Calu3 (cell line): Measurements from ENCODE around the gene SLC7A6OS. TPM values are rescaled to one million over a fixed set of nuclear protein-coding genes. Genes with fewer than 3 reads are reported as not detected.

Experiments used
- BruUV-seq: library from RNA; stranded (reverse); fragments of 400-500 nt; replicated peaks from 2 replicates; lab custom pipeline; 2021; lab: Mats Ljungman, UMichigan
- CTCF ChIA-PET: fragments of 300-600 bp; sonication (Branson Sonifier 250); formaldehyde crosslinking; loops from one replicate; lab custom pipeline; 2022; ENCODE audit warnings: antibody characterized with exemption; lab: Charles Lee
- DNase-seq: peaks from one replicate; pipeline ENCODE4 v3.0.0; 2022
- H3K27ac Mint-ChIP-seq: one replicate; pipeline ENCODE4 v1.8.0; 2022; ENCODE audit warnings: mixed read lengths; ENCODE audit not compliant: unreplicated experiment
- H3K27me3 Mint-ChIP-seq: one replicate; pipeline ENCODE4 v1.8.0; 2022; ENCODE audit warnings: mixed read lengths; ENCODE audit not compliant: unreplicated experiment
- H3K36me3 Mint-ChIP-seq: one replicate; pipeline ENCODE4 v1.8.0; 2022; ENCODE audit warnings: mild to moderate bottlenecking, moderate library complexity, mixed read lengths; ENCODE audit not compliant: insufficient read depth, unreplicated experiment
- H3K4me1 Mint-ChIP-seq: one replicate; pipeline ENCODE4 v1.8.0; 2022; ENCODE audit warnings: mild to moderate bottlenecking, low read depth, mixed read lengths; ENCODE audit not compliant: unreplicated experiment
- H3K4me3 Mint-ChIP-seq: one replicate; pipeline ENCODE4 v1.8.0; 2022; ENCODE audit warnings: mild to moderate bottlenecking, low read depth, moderate library complexity, mixed read lengths; ENCODE audit not compliant: unreplicated experiment
- H3K9me3 Mint-ChIP-seq: one replicate; pipeline ENCODE4 v1.8.0; 2022; ENCODE audit warnings: low read depth, mixed read lengths; ENCODE audit not compliant: unreplicated experiment
- CTCF ChIP-seq: fragments of 200-600 bp; IDR thresholded peaks from one replicate; pipeline ENCODE4 v1.8.0; 2022; ENCODE audit warnings: antibody characterized with exemption; ENCODE audit not compliant: unreplicated experiment
- intact Hi-C: fragments of 100-400 bp; cut with micrococcal nuclease; formaldehyde crosslinking; loops from one replicate; pipeline ENCODE4 v1.10.0; 2022; ENCODE audit not compliant: unreplicated experiment
- total RNA-seq: library from RNA; stranded (reverse); gene quantifications from 2 replicates; pipeline ENCODE4 v1.2.3, GENCODE V29; 2022

The SLC7A6OS gene
- total RNA-seq, 1 experiment from 2014 or later = 28.4 TPM

DNA sequence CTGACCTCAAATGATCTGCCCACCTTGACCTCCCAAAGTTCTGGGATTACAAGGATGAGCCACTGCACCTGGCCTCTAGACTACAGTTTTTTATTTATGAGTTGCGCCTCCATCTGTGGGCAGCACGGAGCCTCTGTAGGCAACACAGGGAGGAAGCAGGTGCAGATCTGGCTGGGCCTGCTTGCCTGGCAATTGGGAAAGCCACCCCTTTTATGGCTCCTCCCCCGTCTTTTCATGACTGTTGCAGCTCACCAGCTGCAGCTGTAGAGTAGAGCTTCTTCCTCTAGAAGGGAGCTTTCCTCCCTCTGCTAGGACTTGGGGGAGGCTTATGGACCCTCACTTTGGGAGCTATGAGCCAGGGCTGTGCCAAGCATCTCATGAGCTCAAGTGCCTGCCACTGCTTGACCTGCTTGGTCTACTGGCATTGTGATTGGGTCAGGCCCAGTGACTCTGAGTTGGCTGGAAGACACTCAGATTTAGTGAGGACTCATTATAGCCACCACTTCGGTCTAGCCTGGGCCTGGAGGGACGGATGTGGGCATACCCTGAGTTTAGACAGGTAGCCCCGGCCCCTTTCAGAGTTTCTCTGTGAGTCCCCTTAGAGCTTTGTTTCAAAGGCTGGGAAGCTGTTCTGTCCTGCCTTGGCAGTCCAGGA, 53.4 kb downstream of the SLC7A6OS start:
- H3K36me3 Mint-ChIP-seq = no peaks in the 10 kb centered on the region
- no peak overlapping the region for H3K4me3 Mint-ChIP-seq
- no peak overlapping the region for H3K27ac Mint-ChIP-seq
- CTCF ChIA-PET = interaction anchor here (0.6 to 1.3 kb wide), 3 partner anchors 12 to 363 kb away, joined by 3 to 5 read pairs (median 4); partner anchors contain the start of genes PLA2G15, PRMT7 and SLC7A6OS
- no peak for DNase-seq
- TF ChIP-seq CTCF = no peak
- intact Hi-C loops = no loop called here
- BruUV-seq = no TSS peak
- H3K9me3 Mint-ChIP-seq = no peaks in the 10 kb centered on the region
- peaks cover 14% of the 10 kb centered on the region for H3K4me1 Mint-ChIP-seq
- H3K27me3 Mint-ChIP-seq = no peaks in the 10 kb centered on the region

- DNase-seq = no peak
These were observed 55.0 kb downstream of the SLC7A6OS start for GRCh38 chr16:68255712-68256111.

DNA sequence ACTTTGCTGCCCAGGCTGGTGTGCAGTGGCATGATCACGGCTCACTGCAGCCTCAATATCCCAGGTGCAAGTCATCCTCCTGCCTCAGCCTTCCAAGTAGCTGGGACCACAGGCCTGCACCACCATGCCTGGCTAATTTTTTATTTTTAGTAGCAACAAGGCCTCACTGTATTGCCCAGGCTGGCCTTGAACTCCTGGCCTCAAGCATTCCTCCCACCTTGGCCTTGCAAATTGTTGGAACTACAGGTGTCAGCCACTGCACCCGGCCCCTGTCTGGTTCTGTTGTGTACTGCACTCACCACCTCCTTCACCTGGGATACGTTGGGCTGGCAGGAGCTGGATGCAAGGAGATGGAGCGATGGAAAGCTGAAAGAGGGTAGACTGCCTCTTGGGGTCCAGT, 57.0 kb downstream of the SLC7A6OS start:
- no peaks in the 10 kb centered on the region for H3K9me3 Mint-ChIP-seq
- H3K36me3 Mint-ChIP-seq = peaks cover 19% of the 10 kb centered on the region
- H3K27me3 Mint-ChIP-seq = no peaks in the 10 kb centered on the region
- no peak overlapping the region for H3K27ac Mint-ChIP-seq
- no peak overlapping the region for H3K4me3 Mint-ChIP-seq
- no TSS peak for BruUV-seq
- peaks cover 14% of the 10 kb centered on the region for H3K4me1 Mint-ChIP-seq
- CTCF ChIA-PET = no interaction called here
- no peak for TF ChIP-seq CTCF
- DNase-seq = no peak
- intact Hi-C loops = no loop called here

More at GRCh38 chr16:68255712-68256111, 55.0 kb downstream of the SLC7A6OS start:
- H3K27ac Mint-ChIP-seq = no peak overlapping the region
- peaks cover 8% of the 10 kb centered on the region for H3K36me3 Mint-ChIP-seq
- no TSS peak for BruUV-seq
- no peak overlapping the region for H3K4me3 Mint-ChIP-seq
- CTCF ChIA-PET = no interaction called here
- H3K27me3 Mint-ChIP-seq = no peaks in the 10 kb centered on the region
- intact Hi-C loops = no loop called here
- no peak for TF ChIP-seq CTCF
- peaks cover 14% of the 10 kb centered on the region for H3K4me1 Mint-ChIP-seq
- H3K9me3 Mint-ChIP-seq = no peaks in the 10 kb centered on the region

- intact Hi-C loops = no loop called here
- H3K36me3 Mint-ChIP-seq = peaks cover 19% of the 10 kb centered on the region
- no peak overlapping the region for H3K27ac Mint-ChIP-seq
- no TSS peak for BruUV-seq
- CTCF ChIA-PET = no interaction called here
- TF ChIP-seq CTCF = no peak
- DNase-seq = no peak
- H3K4me1 Mint-ChIP-seq = peaks cover 1% of the 10 kb centered on the region
- H3K9me3 Mint-ChIP-seq = no peaks in the 10 kb centered on the region
- H3K4me3 Mint-ChIP-seq = no peak overlapping the region
- no peaks in the 10 kb centered on the region for H3K27me3 Mint-ChIP-seq
These were observed 58.4 kb downstream of the SLC7A6OS start for GRCh38 chr16:68252383-68252782.
